Astrocyte (in vitro differentiated cells and primary cell): ENCODE data around the gene ZNF280D. TPM values are rescaled to one million over a fixed set of nuclear protein-coding genes. Genes with fewer than 3 reads are reported as not detected.

ENCODE experiments used
- DNase-seq: peaks from one replicate; pipeline ENCODE4 v3.0.0-alpha.2; 2010; ENCODE audit warnings: low read depth
- FAIRE-seq: peaks from 2 replicates; lab custom pipeline; 2011; peaks lifted over from hg19 to GRCh38; lab: Jason Lieb, UNC
- H2AFZ ChIP-seq: 2 replicates; pipeline ENCODE4 v1.6.0; 2012; ENCODE audit warnings: low read depth, low read length, inconsistent platforms
- H3K27ac ChIP-seq: 2 replicates; pipeline ENCODE4 v1.5.1; 2011; ENCODE audit warnings: low read depth, low read length, inconsistent platforms
- H3K27me3 ChIP-seq: 2 replicates; pipeline ENCODE4 v1.6.0; 2011; ENCODE audit warnings: low read length, inconsistent platforms; ENCODE audit not compliant: insufficient read depth
- H3K36me3 ChIP-seq: 2 replicates; pipeline ENCODE4 v1.5.1; 2011; ENCODE audit warnings: low read length, inconsistent platforms; ENCODE audit not compliant: insufficient read depth
- H3K4me1 ChIP-seq: 2 replicates; pipeline ENCODE4 v1.5.1; 2011; ENCODE audit warnings: low read length, inconsistent platforms; ENCODE audit not compliant: insufficient read depth
- H3K4me2 ChIP-seq: 2 replicates; pipeline ENCODE4 v1.6.0; 2012; ENCODE audit warnings: low read length, inconsistent platforms
- H3K4me3 ChIP-seq: 2 replicates; pipeline ENCODE4 v1.5.1; 2011; ENCODE audit warnings: low read depth, mild to moderate bottlenecking, low read length, inconsistent platforms; ENCODE audit not compliant: insufficient read depth
- H3K79me2 ChIP-seq: 2 replicates; pipeline ENCODE4 v1.6.0; 2012; ENCODE audit warnings: mild to moderate bottlenecking, low read length, inconsistent platforms; ENCODE audit not compliant: insufficient read depth
- H3K9ac ChIP-seq: 2 replicates; pipeline ENCODE4 v1.6.0; 2012; ENCODE audit warnings: mild to moderate bottlenecking, low read length, inconsistent platforms
- H3K9me3 ChIP-seq: 2 replicates; pipeline ENCODE4 v1.5.1; 2012; ENCODE audit warnings: low read depth, mild to moderate bottlenecking, low read length, inconsistent platforms; ENCODE audit not compliant: insufficient read depth
- H4K20me1 ChIP-seq: 2 replicates; pipeline ENCODE4 v1.6.0; 2012; ENCODE audit warnings: low read length, inconsistent platforms; ENCODE audit not compliant: insufficient read depth
- H3K27ac Mint-ChIP-seq: one replicate; pipeline ENCODE4 v1.8.0; 2021; ENCODE audit warnings: mild to moderate bottlenecking, mixed read lengths; ENCODE audit not compliant: unreplicated experiment
- H3K27me3 Mint-ChIP-seq: one replicate; pipeline ENCODE4 v1.8.0; 2021; ENCODE audit warnings: low read depth, mixed read lengths; ENCODE audit not compliant: unreplicated experiment
- H3K36me3 Mint-ChIP-seq: one replicate; pipeline ENCODE4 v1.8.0; 2021; ENCODE audit warnings: low read depth, mixed read lengths; ENCODE audit not compliant: unreplicated experiment
- H3K4me1 Mint-ChIP-seq: one replicate; pipeline ENCODE4 v1.8.0; 2021; ENCODE audit warnings: low read depth, mixed read lengths; ENCODE audit not compliant: unreplicated experiment
- H3K4me3 Mint-ChIP-seq: one replicate; pipeline ENCODE4 v1.8.0; 2021; ENCODE audit warnings: mild to moderate bottlenecking, moderate library complexity, mixed read lengths; ENCODE audit not compliant: unreplicated experiment
- H3K9me3 Mint-ChIP-seq: one replicate; pipeline ENCODE4 v1.8.0; 2021; ENCODE audit warnings: mild to moderate bottlenecking, mixed read lengths; ENCODE audit not compliant: unreplicated experiment
- CTCF ChIP-seq: IDR thresholded peaks from 2 replicates; pipeline ENCODE4 v1.5.1; 2011; ENCODE audit warnings: low read depth, mild to moderate bottlenecking, inconsistent platforms, low read length, moderate library complexity; ENCODE audit not compliant: insufficient read depth
- EZH2 ChIP-seq: IDR thresholded peaks from 2 replicates; pipeline ENCODE4 v1.6.1; 2012; ENCODE audit warnings: mild to moderate bottlenecking, low read length, inconsistent platforms; ENCODE audit not compliant: insufficient read depth
- total RNA-seq: library from RNA; stranded (reverse); gene quantifications from 2 replicates; pipeline ENCODE4 v1.2.1, GENCODE V29; 2021

ZNF280D gene
- total RNA-seq, 1 donor from 2014 or later, result 13.7 TPM

GRCh38 chr15:56774356-56774755, 41.0 kb upstream of the ZNF280D start:
- FAIRE-seq (no peak), DNase-seq (no peak)
- Histone ChIP-seq H3K36me3 (no peaks in the 10 kb centered on the region), H4K20me1 (no peaks in the 10 kb centered on the region), H3K27ac (no peak overlapping the region), H3K4me3 (no peak overlapping the region), H3K79me2 (no peaks in the 10 kb centered on the region), H2AFZ (no peak overlapping the region), H3K4me1 (peaks cover 5% of the 10 kb centered on the region), H3K9me3 (no peaks in the 10 kb centered on the region), H3K9ac (no peak overlapping the region), H3K27me3 (no peaks in the 10 kb centered on the region), H3K4me2 (no peak overlapping the region)
- no peaks in the 10 kb centered on the region for H3K27me3 Mint-ChIP-seq
- TF ChIP-seq CTCF (no peak), EZH2 (no peak)
- peaks cover 3% of the 10 kb centered on the region for H3K9me3 Mint-ChIP-seq
- peaks cover 7% of the 10 kb centered on the region for H3K4me1 Mint-ChIP-seq
- H3K4me3 Mint-ChIP-seq, result no peak overlapping the region
- peaks cover 2% of the 10 kb centered on the region for H3K36me3 Mint-ChIP-seq
- no peak overlapping the region for H3K27ac Mint-ChIP-seq

- Histone ChIP-seq H3K4me3 (no peak overlapping the region), H3K4me2 (peak overlapping the region; percentile 45), H3K9ac (no peak overlapping the region), H3K27me3 (no peaks in the 10 kb centered on the region), H2AFZ (no peak overlapping the region), H3K27ac (no peak overlapping the region), H3K4me1 (peaks cover 5% of the 10 kb centered on the region), H3K79me2 (no peaks in the 10 kb centered on the region), H3K9me3 (no peaks in the 10 kb centered on the region), H4K20me1 (no peaks in the 10 kb centered on the region), H3K36me3 (no peaks in the 10 kb centered on the region)
- Mint-ChIP-seq H3K9me3 (peaks cover 3% of the 10 kb centered on the region), H3K36me3 (no peaks in the 10 kb centered on the region), H3K27me3 (no peaks in the 10 kb centered on the region), H3K4me1 (peaks cover 7% of the 10 kb centered on the region), H3K27ac (no peak overlapping the region), H3K4me3 (no peak overlapping the region)
- DNase-seq, result peak; percentile 46
- FAIRE-seq, result peak; percentile 37
- no peak for TF ChIP-seq EZH2
- TF ChIP-seq CTCF, result no peak
These were observed 39.7 kb upstream of the ZNF280D start for GRCh38 chr15:56772868-56773639.

GRCh38 chr15:56770173-56770572, 36.9 kb upstream of the ZNF280D start:
- Histone ChIP-seq H3K4me2 (no peak overlapping the region), H3K79me2 (no peaks in the 10 kb centered on the region), H4K20me1 (no peaks in the 10 kb centered on the region), H3K27me3 (no peaks in the 10 kb centered on the region), H3K9ac (no peak overlapping the region), H3K4me1 (peaks cover 10% of the 10 kb centered on the region), H3K27ac (no peak overlapping the region), H3K36me3 (no peaks in the 10 kb centered on the region), H2AFZ (no peak overlapping the region), H3K9me3 (no peaks in the 10 kb centered on the region), H3K4me3 (no peak overlapping the region)
- no peak overlapping the region for H3K27ac Mint-ChIP-seq
- no peaks in the 10 kb centered on the region for H3K27me3 Mint-ChIP-seq
- DNase-seq (no peak), FAIRE-seq (no peak)
- TF ChIP-seq EZH2 (no peak), CTCF (no peak)
- H3K4me3 Mint-ChIP-seq, result no peak overlapping the region
- no peaks in the 10 kb centered on the region for H3K36me3 Mint-ChIP-seq
- H3K4me1 Mint-ChIP-seq, result peaks cover 7% of the 10 kb centered on the region
- no peaks in the 10 kb centered on the region for H3K9me3 Mint-ChIP-seq
